GM04503 (cell line): ENCODE measurements around the gene EPHA6.
A peak's percentile ranks its signal among the peaks of the same experiment; 100 is the strongest.

Experiments
- DNase-seq: peaks from one replicate; pipeline ENCODE4 v3.0.0-alpha.2; 2012; ENCODE audit warnings: low read depth

The EPHA6 gene

DNA sequence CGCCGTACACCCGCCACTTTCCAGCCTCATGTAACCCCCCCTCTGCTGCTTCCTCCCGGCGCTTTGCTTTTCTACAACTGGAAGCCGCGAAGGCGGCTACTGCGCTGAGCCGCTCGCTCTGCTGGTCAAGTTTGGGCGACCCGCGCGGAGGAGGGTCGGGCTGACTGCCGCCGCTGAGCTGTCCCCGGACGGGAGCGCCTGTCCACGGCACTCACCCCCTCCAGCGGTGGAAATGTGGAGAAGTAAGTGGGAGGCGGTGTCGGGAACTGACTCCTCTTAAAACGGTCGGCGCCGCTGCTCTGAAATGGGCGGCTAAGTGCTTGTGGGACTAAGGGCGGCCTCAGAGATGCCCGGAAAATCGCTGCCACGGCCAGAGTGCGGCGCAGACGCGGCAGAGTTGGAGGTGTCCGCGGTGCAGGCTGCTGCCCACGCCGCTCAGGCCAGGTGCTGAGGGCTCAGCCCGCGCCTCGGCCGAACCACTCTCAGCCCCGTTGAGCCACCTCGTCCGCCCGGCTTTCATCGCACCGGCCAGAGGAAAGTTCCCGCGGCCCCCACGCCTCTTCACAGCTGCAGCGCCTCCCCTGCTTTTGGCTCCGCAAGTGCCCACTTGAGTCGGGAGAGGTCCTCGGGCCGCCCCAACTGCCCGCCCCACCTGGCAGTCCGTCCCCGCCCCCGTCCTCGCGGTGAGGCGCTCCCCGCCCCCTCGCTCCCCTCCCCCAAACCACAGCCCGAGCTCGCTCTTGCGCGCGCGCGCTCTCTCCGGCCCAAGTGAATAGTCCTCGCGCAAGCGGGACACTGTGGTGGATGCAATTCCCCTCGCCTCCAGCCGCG, at the start of gene EPHA6:
EPHA6 (plus strand) TSS at position 775 of the 831 bp plus-strand sequence.
- DNase-seq: peak; percentile 3

- no peak for DNase-seq
Observed at GRCh38 chr3:96776818-96777217, 37.6 kb upstream of the EPHA6 start.

GRCh38 chr3:96779810-96780209, 34.6 kb upstream of the EPHA6 start:
- no peak for DNase-seq

- no peak for DNase-seq
Observed at GRCh38 chr3:96796101-96796500, 18.3 kb upstream of the EPHA6 start.

DNA sequence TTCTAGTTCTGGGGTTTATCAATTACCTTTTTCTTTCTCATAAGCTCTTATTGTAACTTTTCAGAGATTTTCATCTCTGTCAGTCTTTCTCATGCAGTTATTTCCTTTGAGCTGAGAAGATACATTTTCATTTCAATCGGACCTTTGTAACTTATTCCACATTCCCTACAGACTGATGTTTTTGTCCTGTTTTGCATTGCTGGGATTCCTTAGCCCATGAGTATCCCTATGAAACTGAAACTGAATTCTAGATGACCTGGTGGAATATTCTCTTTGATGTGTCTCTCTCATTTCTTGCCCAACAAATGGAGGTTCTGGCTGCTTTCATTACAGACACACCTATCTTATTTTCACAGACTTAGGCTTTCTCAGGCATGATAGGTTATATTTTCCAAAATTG, 10.5 kb upstream of the EPHA6 start:
- no peak for DNase-seq

GRCh38 chr3:96806341-96806740, 8.1 kb upstream of the EPHA6 start:
- no peak for DNase-seq

- peak; percentile 8 for DNase-seq
Observed at GRCh38 chr3:96813134-96813819, 1.1 kb upstream of the EPHA6 start.

- DNase-seq: no peak
Observed at GRCh38 chr3:96814651-96815567, 515 bp downstream of the EPHA6 start.

- no peak for DNase-seq
Observed at GRCh38 chr3:96831175-96831574, 16.8 kb downstream of the EPHA6 start.

DNA sequence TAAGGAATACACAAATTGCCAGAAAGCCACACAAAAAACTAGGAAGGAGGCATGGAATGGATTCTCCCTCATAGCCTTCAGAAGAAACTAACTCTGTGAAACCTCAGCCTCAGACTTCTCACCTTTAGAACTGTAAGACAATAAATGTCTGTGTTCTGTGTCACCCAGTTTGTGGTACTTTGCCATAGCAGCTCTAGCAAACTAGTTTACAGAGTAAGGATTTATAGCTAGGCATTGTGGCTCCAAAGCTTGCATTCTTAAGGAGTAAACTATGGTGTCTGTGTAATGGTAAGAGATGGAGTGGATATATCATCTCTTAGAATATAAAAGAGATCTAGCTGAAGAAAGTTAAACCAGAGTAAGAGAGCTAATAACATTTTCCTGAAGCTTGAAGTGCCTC, 18.9 kb downstream of the EPHA6 start:
- no peak for DNase-seq

DNA sequence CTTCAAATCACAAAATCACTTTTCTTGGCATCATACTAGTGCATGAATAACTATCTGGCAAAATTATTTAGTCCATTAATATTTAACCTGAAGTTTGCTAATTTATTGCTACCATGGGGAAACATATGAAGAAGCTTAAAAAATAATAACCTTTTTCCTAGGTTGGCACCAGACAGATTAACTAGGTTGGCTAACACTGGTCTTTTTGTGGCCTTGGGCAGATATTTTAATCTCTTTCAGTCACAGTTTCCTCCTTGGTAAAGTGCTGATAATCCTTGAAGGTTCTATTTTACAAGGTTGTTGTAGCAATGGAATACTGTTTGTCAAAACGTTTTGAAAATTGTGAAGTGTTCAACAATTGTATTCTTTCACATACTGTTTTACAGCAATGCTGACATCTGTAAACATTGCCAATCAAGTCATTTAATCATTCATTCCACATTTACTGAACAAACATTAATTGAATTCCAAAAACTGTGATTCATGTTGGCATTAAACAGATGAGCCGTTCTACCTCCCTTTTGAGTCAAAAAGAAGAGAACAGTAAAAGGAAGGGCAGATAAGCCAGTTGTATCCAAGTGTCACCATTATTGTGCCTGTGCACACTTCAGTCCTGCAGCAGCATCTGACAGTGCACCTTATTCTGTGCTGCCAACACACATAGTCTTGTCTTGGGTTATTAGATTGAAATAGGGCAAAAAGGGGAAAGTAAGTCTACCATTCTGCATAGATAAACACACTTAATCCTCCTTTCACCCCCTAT, 21.9 kb downstream of the EPHA6 start:
- DNase-seq: no peak

DNA sequence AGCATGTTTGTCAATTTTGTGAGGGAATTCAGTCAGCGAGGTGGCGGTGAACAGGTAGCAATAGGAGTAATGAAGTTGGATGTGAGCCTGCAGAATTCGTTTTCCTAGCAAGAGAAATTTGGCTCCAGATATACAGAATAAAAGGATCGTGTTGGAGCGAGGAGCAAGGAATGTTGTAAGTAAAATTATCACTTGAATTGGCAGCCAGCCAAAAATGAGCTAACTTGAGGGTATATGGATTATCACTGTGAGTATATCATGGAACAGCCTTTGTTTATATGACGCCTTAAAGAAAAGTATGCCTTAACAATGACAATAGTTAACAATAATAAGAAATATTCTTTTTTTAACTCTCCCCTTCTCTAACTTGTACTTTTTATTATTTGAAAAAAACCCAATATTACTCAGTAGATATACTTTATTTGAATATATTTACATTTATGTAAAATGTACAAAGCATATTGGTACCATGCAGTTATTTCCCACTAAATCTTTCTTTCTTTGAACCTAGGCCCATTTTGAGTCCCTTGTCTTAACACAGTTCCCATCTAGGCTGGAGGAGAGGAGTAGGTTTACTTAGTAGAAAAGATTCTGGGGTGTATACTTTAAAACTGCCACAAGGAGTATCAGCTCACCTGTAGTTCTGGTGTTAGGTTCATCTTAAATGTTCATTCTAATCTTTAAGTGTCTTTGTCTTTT, 29.3 kb downstream of the EPHA6 start:
- DNase-seq: no peak

DNA sequence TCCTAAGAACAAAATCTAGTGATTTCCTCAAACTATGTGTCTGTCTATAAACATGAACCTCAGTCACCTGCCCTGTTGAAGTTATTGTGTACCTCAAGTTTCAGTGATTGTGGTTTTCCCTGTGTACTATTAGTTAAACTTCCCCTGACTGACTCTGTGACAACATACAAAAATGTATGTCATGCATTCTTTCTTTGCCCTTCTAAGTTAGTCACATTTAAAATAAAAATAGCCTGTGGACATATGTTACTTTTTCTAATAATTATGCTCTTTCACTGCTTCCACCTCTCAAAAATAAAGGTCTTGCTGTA, 29.8 kb downstream of the EPHA6 start:
- DNase-seq: no peak

DNA sequence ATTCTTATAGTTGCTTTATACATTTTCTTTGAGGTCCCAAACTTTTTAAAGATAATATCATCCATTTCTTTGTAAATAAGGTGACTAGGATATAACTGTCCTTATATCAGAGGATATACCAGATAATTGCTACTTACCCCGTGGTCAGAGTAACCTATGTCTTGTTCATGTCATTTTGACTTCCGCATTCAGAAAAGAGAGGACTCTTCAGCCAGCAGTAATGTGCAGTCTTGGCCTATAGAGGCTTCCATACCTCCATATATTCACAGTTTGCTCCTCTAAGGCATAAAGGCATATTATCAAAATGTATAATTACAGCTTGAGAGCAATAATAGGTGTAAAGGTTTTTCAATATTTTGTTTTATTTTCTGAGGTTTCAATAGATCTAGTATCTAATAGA, 38.5 kb downstream of the EPHA6 start:
- DNase-seq: no peak

- no peak for DNase-seq
Observed at GRCh38 chr3:96860882-96861281, 46.5 kb downstream of the EPHA6 start.

DNA sequence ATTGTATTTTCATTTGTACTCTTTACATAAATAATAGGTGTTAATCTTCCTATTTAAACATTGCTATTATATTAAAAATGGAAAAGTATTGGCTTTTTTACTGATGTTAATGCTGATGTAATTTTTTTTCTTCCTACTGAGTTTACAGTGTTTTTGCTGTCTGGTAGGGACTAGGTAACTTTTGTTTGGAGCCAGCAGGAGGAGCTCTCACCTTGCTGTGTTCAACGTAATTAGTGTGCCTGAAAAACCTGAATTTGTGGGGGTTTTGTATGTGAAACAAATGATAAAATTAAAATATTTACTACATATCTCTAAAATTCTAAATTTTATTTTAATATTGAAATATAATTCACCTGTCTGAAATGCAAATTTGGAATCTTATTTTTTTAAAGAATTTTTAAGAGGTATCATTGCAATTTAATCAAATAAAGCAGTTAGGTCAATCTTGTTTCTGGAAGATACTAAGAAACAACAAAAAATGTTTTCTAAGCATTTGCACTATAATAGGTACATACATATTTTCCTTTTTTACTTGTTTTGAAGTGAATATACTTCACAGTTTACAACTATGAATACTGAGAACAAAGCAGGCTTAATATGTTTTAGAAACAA, 48.8 kb downstream of the EPHA6 start:
- no peak for DNase-seq

GRCh38 chr3:96865605-96866004, 51.2 kb downstream of the EPHA6 start:
- DNase-seq: no peak

- DNase-seq: no peak
Observed at GRCh38 chr3:96869316-96869715, 54.9 kb downstream of the EPHA6 start.

GRCh38 chr3:96877510-96877909, 63.1 kb downstream of the EPHA6 start:
- DNase-seq: no peak

DNA sequence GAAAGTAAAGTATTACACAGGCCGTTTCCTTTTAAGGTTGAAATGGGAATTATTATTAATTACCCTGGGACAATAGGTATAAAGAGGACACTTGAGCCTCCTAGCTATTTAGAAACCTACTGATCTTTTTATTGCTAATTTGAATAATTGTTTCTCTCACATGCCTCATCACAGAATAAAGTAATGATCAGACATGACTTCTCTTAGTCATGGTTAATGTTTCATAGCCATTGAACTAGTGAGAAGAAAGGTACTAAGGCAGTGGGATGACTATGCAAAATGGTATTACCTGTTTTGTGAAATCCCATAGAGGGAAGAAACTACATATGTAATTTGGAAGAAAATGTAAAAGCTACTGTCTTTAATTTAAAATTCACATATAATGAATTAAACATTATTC, 85.6 kb downstream of the EPHA6 start:
- no peak for DNase-seq

GRCh38 chr3:96900566-96900965, 86.2 kb downstream of the EPHA6 start:
- DNase-seq: no peak
